ENCODE data around the gene NINJ2.

DNA sequence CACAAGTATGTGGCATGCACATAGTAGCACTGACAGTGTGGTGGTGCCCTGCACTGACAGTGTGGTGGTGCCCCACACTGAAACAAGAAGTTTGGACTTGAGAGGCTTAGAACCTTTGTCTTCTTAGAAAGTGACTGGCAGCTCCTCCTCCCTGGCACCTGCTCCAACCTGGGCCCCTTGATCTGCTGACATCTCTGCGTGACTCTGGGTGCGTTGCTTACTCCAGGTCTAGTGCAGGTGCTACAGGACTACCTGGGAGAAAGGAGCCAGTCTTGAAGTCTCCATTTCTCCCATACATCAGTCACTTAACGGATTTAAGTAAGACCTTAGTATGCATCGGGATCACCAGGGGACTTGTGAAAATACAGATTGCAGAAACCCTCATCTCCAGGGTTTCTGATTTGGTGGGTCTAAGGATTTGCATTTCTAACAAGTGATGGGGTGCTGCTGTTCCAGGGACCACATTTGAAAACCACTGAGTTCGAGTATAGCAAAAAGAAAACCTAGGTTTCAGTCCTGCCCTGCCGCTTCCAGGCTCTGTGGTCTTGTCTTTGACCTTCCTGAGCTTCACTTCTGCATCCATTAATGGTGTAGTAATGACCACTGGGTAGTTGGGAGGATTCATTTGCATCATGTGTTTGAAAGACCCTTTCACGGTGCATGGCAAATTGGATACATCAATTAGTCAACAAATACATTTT, 15.7 kb downstream of the NINJ2 start:
- TF ChIP-seq, protein P1, sequence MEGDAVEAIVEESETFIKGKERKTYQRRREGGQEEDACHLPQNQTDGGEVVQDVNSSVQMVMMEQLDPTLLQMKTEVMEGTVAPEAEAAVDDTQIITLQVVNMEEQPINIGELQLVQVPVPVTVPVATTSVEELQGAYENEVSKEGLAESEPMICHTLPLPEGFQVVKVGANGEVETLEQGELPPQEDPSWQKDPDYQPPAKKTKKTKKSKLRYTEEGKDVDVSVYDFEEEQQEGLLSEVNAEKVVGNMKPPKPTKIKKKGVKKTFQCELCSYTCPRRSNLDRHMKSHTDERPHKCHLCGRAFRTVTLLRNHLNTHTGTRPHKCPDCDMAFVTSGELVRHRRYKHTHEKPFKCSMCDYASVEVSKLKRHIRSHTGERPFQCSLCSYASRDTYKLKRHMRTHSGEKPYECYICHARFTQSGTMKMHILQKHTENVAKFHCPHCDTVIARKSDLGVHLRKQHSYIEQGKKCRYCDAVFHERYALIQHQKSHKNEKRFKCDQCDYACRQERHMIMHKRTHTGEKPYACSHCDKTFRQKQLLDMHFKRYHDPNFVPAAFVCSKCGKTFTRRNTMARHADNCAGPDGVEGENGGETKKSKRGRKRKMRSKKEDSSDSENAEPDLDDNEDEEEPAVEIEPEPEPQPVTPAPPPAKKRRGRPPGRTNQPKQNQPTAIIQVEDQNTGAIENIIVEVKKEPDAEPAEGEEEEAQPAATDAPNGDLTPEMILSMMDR (IDR thresholded peaks at IDR 0.05), result no peak
- no peak for TF ChIP-seq POLR2A (IDR thresholded peaks at IDR 0.05)
